OCI-LY3 (cell line): ENCODE measurements around the gene ELMO1.

Experiments
- H2AFZ ChIP-seq: fragments of 200-600, 300-600 bp; shearing (Covaris generic); 2 replicates; pipeline ENCODE4 v1.6.0; 2014; ENCODE audit warnings: antibody characterized with exemption, low read depth, low read length
- H3K27ac ChIP-seq: fragments of 200-600, 300-600 bp; sonication (generic); 2 replicates; pipeline ENCODE4 v1.5.1; 2014; ENCODE audit warnings: mild to moderate bottlenecking, low read length, moderate library complexity, mixed read lengths
- H3K27me3 ChIP-seq: fragments of 200-600, 300-600 bp; sonication (generic); 2 replicates; pipeline ENCODE4 v1.6.1; 2014; ENCODE audit warnings: low read depth, low read length, mixed read lengths
- H3K36me3 ChIP-seq: fragments of 200-600, 300-600 bp; sonication (generic); replicated peaks from 2 replicates; pipeline ENCODE3; 2014; ENCODE audit warnings: low read depth, low read length, mixed read lengths
- H3K4me1 ChIP-seq: fragments of 300-600, 200-600 bp; sonication (generic); 2 replicates; pipeline ENCODE4 v1.6.1; 2014; ENCODE audit warnings: low read length, mixed read lengths
- H3K4me2 ChIP-seq: fragments of 200-600, 300-600 bp; sonication (generic); 2 replicates; pipeline ENCODE4 v1.6.1; 2014; ENCODE audit warnings: low read length, mixed read lengths
- H3K4me3 ChIP-seq: fragments of 300-600, 200-600 bp; sonication (generic); 2 replicates; pipeline ENCODE4 v1.5.1; 2014; ENCODE audit warnings: antibody characterized with exemption, mild to moderate bottlenecking, low read length, moderate library complexity
- H3K79me2 ChIP-seq: fragments of 300-600, 200-600 bp; shearing (Covaris generic); 2 replicates; pipeline ENCODE4 v1.6.1; 2014; ENCODE audit warnings: mild to moderate bottlenecking, low read length, mixed read lengths
- H3K9ac ChIP-seq: fragments of 300-600, 200-600 bp; shearing (Covaris generic); 2 replicates; pipeline ENCODE4 v1.6.0; 2014; ENCODE audit warnings: mild to moderate bottlenecking, low read length, moderate library complexity
- H3K9me3 ChIP-seq: fragments of 200-600, 300-600 bp; shearing (Covaris generic); 2 replicates; pipeline ENCODE4 v1.6.1; 2014; ENCODE audit warnings: low read length, mixed read lengths; ENCODE audit not compliant: insufficient read depth
- H4K20me1 ChIP-seq: fragments of 200-600, 300-600 bp; sonication (generic); 2 replicates; pipeline ENCODE4 v1.6.1; 2016; ENCODE audit warnings: low read length, mixed read lengths; ENCODE audit not compliant: insufficient read depth
- CTCF ChIP-seq: fragments of 200-600, 300-600 bp; sonication (generic); IDR thresholded peaks from 2 replicates; pipeline ENCODE4 v1.5.1; 2014; ENCODE audit warnings: antibody characterized with exemption, low read length, low read depth
- EZH2phosphoT487 ChIP-seq: fragments of 200-600 bp; shearing (Covaris generic); IDR thresholded peaks from 2 replicates; pipeline ENCODE4 v1.6.1; 2018; ENCODE audit warnings: antibody characterized with exemption, mixed run types, low read depth

The ELMO1 gene

GRCh38 chr7:36920433-36920832 is 528.2 kb downstream of the ELMO1 start:
- no peaks in the 10 kb centered on the region for H3K27me3 ChIP-seq
- H4K20me1 ChIP-seq: peaks cover 59% of the 10 kb centered on the region
- peaks cover 6% of the 10 kb centered on the region; the same call in 1 of the 2 replicates for H3K79me2 ChIP-seq
- no peak overlapping the region for H3K4me2 ChIP-seq
- H3K36me3 ChIP-seq: peaks cover 3% of the 10 kb centered on the region
- no peaks in the 10 kb centered on the region for H3K9me3 ChIP-seq
- H3K4me3 ChIP-seq: no peak overlapping the region
- H3K9ac ChIP-seq: no peak overlapping the region
- no peaks in the 10 kb centered on the region for H3K4me1 ChIP-seq
- TF ChIP-seq CTCF (no peak), EZH2phosphoT487 (no peak)
- H3K27ac ChIP-seq: no peak overlapping the region
- no peak overlapping the region for H2AFZ ChIP-seq

GRCh38 chr7:36919738-36920137 is 528.9 kb downstream of the ELMO1 start:
- Histone ChIP-seq H3K27me3 (no peaks in the 10 kb centered on the region), H3K27ac (no peak overlapping the region), H3K4me3 (no peak overlapping the region), H4K20me1 (peaks cover 56% of the 10 kb centered on the region), H3K79me2 (peaks cover 6% of the 10 kb centered on the region; the same call in 1 of the 2 replicates), H3K36me3 (peaks cover 3% of the 10 kb centered on the region), H2AFZ (no peak overlapping the region), H3K4me1 (no peaks in the 10 kb centered on the region), H3K9ac (no peak overlapping the region), H3K9me3 (no peaks in the 10 kb centered on the region), H3K4me2 (no peak overlapping the region)
- no peak for TF ChIP-seq EZH2phosphoT487
- no peak for TF ChIP-seq CTCF

- Histone ChIP-seq H2AFZ (no peak overlapping the region), H3K9ac (no peak overlapping the region), H3K27me3 (no peaks in the 10 kb centered on the region), H3K4me1 (no peaks in the 10 kb centered on the region), H3K4me3 (no peak overlapping the region), H3K36me3 (peaks cover 3% of the 10 kb centered on the region), H3K9me3 (no peaks in the 10 kb centered on the region), H3K27ac (no peak overlapping the region), H3K79me2 (peaks cover 6% of the 10 kb centered on the region; the same call in 1 of the 2 replicates), H4K20me1 (peaks cover 47% of the 10 kb centered on the region), H3K4me2 (no peak overlapping the region)
- no peak for TF ChIP-seq CTCF
- no peak for TF ChIP-seq EZH2phosphoT487
Measured at GRCh38 chr7:36918591-36918990, 530.1 kb downstream of the ELMO1 start.

- TF ChIP-seq EZH2phosphoT487 (no peak), CTCF (no peak)
- no peak overlapping the region for H3K9ac ChIP-seq
- peaks cover 3% of the 10 kb centered on the region for H3K36me3 ChIP-seq
- H2AFZ ChIP-seq: no peak overlapping the region
- H3K27ac ChIP-seq: no peak overlapping the region
- no peak overlapping the region for H3K4me3 ChIP-seq
- H3K9me3 ChIP-seq: no peaks in the 10 kb centered on the region
- peaks cover 43% of the 10 kb centered on the region for H4K20me1 ChIP-seq
- H3K4me1 ChIP-seq: no peaks in the 10 kb centered on the region
- H3K27me3 ChIP-seq: no peaks in the 10 kb centered on the region
- peaks cover 6% of the 10 kb centered on the region; the same call in 1 of the 2 replicates for H3K79me2 ChIP-seq
- no peak overlapping the region for H3K4me2 ChIP-seq
Measured at GRCh38 chr7:36916619-36917018, 532.0 kb downstream of the ELMO1 start.
